ENCODE results near the gene PLCL1. TPM values are rescaled to one million over a fixed set of nuclear protein-coding genes. Genes with fewer than 3 reads are reported as not detected.
"Not testable (repeated sequence)": the region's sequence is repeated elsewhere in the genome, so short reads cannot be mapped to it uniquely, and the experiment has no call there.

The PLCL1 gene
- total RNA-seq, 1 experiment from 2014 or later: not detected

GRCh38 chr2:198028955-198029354 is 224.6 kb downstream of the PLCL1 start:
- Histone ChIP-seq H3F3A (ENCODE audit: insufficient read depth, low read depth) (no peaks in the 10 kb centered on the region), H4K20me1 (ENCODE audit: insufficient read depth) (no peaks in the 10 kb centered on the region), H3K9me2 (ENCODE audit: insufficient read depth) (no peaks in the 10 kb centered on the region), H3K4me2 (no peak overlapping the region), H3K27ac (no peak overlapping the region), H3K9me3 (ENCODE audit: insufficient read depth, low read depth) (no peaks in the 10 kb centered on the region; the same call in 1 of the 2 replicates), H3K4me1 (replicated peaks; ENCODE audit: insufficient read depth) (no peaks in the 10 kb centered on the region), H3K36me3 (ENCODE audit: low read depth) (no peaks in the 10 kb centered on the region), H3K79me2 (ENCODE audit: low read depth) (no peaks in the 10 kb centered on the region), H2AFZ (no peak overlapping the region), H3K4me3 (no peak overlapping the region), H3K27me3 (ENCODE audit: insufficient read depth, low read depth) (no peaks in the 10 kb centered on the region)
- no peak for DNase-seq
- POLR2A ChIA-PET (ENCODE audit: unreplicated experiment): no interaction called here
- TF ChIP-seq EZH2 (IDR thresholded peaks at IDR 0.05; ENCODE audit: low read depth): no peak
- TF ChIP-seq CTCF (conservative IDR thresholded peaks at IDR 0.05): no peak
- CTCF ChIA-PET: no interaction called here
- intact Hi-C loops (cut with micrococcal nuclease; ENCODE audit: unreplicated experiment): no loop called here
- no TSS peak for BruUV-seq (replicated peaks)

GRCh38 chr2:198029576-198029975 is 225.2 kb downstream of the PLCL1 start:
- H3K4me2 ChIP-seq; H3F3A ChIP-seq (ENCODE audit: insufficient read depth, low read depth); H3K9me2 ChIP-seq (ENCODE audit: insufficient read depth); H3K79me2 ChIP-seq (ENCODE audit: low read depth); H3K27ac ChIP-seq; H3K4me3 ChIP-seq; intact Hi-C loops (cut with micrococcal nuclease; ENCODE audit: unreplicated experiment); POLR2A ChIA-PET (ENCODE audit: unreplicated experiment); CTCF ChIA-PET; H3K36me3 ChIP-seq (ENCODE audit: low read depth); DNase-seq; H3K9me3 ChIP-seq (ENCODE audit: insufficient read depth, low read depth); H4K20me1 ChIP-seq (ENCODE audit: insufficient read depth); H2AFZ ChIP-seq; H3K27me3 ChIP-seq (ENCODE audit: insufficient read depth, low read depth); H3K4me1 ChIP-seq (replicated peaks; ENCODE audit: insufficient read depth); BruUV-seq (replicated peaks): not testable (repeated sequence)

GRCh38 chr2:198033626-198034025 is 229.2 kb downstream of the PLCL1 start:
- Histone ChIP-seq H4K20me1 (ENCODE audit: insufficient read depth) (no peaks in the 10 kb centered on the region; the same call in 1 of the 2 replicates), H3K9me2 (ENCODE audit: insufficient read depth) (no peaks in the 10 kb centered on the region), H3K4me2 (no peak overlapping the region), H3K9me3 (ENCODE audit: insufficient read depth, low read depth) (no peaks in the 10 kb centered on the region), H2AFZ (no peak overlapping the region), H3K27ac (no peak overlapping the region), H3K79me2 (ENCODE audit: low read depth) (no peaks in the 10 kb centered on the region), H3F3A (ENCODE audit: insufficient read depth, low read depth) (no peaks in the 10 kb centered on the region), H3K27me3 (ENCODE audit: insufficient read depth, low read depth) (no peaks in the 10 kb centered on the region), H3K4me1 (replicated peaks; ENCODE audit: insufficient read depth) (no peaks in the 10 kb centered on the region), H3K36me3 (ENCODE audit: low read depth) (no peaks in the 10 kb centered on the region), H3K4me3 (no peak overlapping the region)
- no TSS peak for BruUV-seq (replicated peaks)
- CTCF ChIA-PET: no interaction called here
- TF ChIP-seq CTCF (conservative IDR thresholded peaks at IDR 0.05) (no peak), EZH2 (IDR thresholded peaks at IDR 0.05; ENCODE audit: low read depth) (no peak)
- POLR2A ChIA-PET (ENCODE audit: unreplicated experiment): no interaction called here
- DNase-seq: no peak
- intact Hi-C loops (cut with micrococcal nuclease; ENCODE audit: unreplicated experiment): no loop called here

Data from PC-9 (cell line).